Stimulated activated CD8-positive, alpha-beta memory T cell treated with anti-CD3 and anti-CD28 coated beads, Interleukin-15, amount 100 ng/mL, for 24 hours (primary cell): ENCODE results near the gene RBM38.

Experiments
- DNase-seq: peaks from one replicate; pipeline ENCODE4 v3.0.0-alpha.2; 2020; ENCODE audit warnings: low read depth

Gene RBM38

DNA sequence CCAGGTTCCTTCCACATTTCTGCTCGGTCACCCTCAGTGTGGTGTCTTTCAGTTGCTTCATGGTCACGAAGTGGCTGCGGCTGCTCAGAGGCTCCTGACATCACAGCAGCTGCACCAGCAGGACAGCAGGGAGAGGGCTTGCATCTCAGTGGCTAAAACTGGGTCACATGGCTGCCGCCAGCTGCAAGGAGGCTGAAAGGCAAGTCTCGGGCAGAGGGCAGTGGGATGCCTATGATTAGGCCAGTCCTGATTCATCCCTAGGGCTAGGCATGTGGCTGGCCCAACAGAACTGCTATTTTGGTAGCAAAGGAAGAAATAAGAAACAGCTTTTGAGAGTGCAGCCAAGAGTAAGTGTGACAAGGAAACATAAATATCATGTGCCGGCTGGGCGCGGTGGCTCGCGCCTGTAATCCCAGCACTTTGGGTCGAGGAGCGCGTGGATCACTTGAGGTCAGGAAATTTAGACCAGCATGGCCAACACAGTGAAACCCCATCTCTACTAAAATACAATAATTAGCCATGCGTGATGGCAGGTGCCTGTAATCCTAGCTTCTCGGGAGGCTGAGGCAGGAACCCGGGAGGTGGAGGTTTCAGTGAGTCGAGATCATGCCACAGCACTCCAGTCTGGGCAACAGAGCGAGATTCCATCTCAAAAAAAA lies 46.6 kb downstream of the RBM38 start:
- DNase-seq, result no peak

DNA sequence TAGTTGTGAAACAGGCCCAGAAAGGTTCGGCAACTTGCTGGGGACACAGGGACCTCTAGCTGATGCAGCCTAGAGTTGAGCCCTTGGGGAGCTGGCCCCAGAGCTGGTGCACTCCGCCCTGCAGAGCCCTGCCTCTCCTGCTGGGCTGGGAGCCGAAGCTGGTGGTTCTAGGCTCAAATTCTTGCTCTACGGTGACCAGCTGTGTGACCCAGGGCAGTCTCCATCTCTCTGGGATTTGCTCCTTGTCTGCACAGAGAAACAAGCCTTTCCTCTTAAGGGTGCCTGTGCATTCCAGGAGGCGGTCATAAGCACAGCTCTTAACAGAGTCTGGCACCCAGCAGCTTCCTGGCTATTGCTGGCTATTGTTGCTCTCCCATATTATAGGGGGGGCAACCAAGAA lies 47.4 kb downstream of the RBM38 start:
- DNase-seq, result no peak

DNA sequence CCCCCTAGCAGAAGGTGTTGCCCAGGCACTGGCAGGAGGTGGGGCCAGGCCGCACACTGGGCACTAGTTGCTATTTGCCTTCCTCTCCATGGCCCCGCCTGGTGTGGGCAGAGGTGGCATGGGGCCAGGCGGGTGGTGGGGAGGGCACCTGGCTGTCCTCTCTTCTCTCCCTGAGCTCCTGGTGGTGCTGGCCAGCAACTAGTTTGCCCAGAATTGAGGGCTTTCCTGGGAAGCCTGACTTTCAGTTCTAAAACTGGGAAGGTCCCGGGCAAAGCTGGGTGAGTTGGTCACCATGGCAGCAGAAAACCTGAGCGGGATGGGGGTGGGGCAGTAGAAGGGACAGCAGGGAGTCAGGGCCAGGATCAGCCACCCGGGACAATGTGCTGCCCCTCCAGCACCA lies 48.2 kb downstream of the RBM38 start:
- no peak for DNase-seq

DNA sequence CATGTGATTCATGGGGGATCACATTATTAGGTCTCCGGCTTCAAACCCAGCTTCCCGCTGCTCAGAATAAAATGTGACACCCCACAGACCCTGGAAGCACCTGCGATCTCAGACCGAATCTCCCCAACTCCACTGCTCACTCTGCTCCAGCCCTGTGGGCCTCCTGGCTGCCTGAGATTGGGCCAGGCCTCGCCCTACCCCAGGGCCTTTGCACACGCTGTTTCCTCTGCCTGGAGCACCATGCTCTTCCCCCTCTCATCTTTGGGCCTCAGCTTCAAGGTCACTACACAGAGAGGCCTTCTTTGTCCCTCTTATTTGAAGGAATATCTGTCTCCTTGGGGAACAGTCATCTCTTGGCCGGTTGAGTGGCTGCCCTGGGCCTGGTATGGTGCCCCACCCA lies 48.8 kb downstream of the RBM38 start:
- DNase-seq, result no peak

DNA sequence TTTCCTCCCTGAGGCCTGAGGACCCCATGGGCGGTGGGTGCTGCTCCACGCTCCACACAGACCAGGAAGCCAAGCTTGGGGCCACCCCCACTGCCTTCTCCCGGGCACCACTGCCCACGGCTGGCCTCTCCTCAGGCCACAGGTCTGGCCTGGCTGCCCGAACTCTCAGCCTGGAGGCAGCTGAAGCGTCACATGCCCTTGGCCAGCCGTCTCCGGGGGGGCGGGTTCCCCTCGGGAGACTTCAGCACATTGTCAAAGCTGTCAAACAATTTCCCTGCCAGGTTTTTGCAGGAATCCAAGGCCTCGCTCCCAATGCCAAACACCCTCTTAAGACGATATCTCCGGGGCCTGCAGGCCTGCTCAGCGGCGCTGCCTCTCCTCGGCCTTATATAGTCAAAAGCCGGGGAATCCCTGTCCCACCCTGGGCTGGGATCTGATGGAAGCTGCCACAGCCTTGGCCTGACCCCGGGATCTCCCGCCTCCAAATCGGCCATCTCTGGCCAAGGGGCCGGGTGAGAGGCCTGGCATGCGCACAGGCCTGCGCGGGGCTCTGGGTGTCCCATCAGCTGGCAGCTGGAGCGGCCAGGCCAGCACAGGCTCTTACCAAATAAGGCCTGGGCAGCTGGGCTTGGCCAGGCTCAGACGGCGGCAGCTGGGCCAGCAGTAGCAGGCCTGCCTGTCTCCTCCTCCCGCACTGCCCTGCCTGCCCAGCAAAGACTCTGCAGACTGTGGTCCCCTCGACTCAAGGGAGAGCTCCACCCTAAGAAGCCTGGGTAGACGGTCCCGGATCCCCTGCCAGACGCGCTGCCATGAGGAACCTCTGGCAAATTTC lies 49.7 kb downstream of the RBM38 start:
- DNase-seq, result no peak

DNA sequence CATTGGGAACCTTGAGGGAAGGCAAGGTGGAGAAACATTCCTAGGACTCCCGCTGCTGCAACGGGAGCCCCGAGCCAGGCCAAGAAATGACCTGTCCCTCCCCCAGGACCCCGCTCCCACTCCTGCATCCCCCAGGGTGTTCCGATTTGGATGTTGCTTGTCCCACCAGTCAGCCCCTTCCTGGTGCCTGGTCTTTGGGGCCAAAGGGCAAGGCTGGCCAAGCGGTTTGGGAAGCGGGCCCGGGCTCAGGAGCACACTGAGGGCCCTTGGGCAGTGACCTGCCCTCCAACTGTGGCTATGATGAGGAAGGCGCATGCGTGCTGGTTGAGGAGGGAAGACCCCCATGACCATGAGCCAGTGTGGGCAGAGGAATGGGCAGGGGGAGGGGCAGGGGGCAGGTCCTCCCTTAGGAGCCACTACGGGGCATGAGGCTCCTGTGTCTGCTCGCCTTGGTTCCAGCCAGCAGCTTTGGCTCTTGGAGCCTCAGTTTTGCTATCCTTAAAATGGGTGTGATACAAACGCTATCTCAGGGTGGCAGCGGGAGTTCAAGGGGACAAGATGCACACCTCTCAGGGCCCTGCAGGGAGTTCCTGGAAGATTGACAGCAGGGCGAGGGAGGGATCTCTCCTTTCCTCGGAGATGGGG lies 50.4 kb downstream of the RBM38 start:
- DNase-seq, result no peak

DNA sequence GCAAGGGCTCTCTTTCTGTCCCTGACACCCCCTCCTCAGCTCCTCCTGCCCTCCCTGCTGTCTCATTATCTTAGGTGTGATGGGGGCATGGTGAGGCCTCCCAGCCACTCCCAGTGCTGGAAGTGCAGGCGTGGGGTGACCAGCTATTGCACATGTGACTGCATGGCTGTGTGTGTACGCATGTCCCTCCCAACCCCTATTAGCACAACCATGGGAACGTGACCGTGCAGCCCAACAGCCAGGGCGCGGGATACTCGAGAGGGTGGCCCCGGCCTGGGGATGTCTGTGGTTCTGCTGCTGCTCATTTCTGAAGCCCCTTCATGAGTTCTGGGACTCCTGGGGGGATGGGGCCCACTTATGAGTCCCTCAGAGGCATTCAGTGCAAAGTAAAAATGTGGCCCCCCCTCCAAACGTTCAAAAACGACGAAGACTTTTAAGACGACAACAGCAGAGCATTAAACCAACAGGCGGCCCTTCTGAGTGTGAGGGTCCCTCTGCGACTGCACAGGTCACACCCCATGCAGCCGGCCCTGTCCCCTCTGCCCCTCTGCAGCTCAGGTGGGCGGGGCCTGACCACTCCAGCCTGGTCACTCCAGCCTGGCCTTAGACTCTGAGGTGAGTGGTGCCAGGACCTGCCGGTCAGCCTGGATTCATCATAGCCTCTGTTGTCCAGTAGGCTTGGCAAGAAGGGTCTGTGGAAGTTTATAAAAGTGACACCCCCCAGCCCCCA lies 51.1 kb downstream of the RBM38 start:
- DNase-seq, result no peak

DNA sequence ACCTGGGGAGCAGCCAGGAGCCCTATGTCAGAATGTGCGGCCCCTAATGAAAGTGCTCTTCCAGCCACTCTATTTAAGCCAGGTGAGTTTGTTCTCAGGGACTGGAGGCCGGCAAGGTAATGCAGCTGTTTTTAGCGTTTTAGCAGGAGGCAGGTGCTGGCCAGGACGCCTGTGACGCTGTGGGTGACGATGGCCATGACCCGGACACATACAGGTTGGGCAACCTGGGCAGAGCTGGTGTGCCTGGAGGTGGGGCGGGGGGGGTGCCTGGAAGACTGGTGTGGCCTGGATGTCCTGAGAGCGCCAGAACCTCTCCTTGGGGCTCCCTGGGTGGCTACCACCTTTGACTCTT lies 51.7 kb downstream of the RBM38 start:
- DNase-seq, result no peak

DNA sequence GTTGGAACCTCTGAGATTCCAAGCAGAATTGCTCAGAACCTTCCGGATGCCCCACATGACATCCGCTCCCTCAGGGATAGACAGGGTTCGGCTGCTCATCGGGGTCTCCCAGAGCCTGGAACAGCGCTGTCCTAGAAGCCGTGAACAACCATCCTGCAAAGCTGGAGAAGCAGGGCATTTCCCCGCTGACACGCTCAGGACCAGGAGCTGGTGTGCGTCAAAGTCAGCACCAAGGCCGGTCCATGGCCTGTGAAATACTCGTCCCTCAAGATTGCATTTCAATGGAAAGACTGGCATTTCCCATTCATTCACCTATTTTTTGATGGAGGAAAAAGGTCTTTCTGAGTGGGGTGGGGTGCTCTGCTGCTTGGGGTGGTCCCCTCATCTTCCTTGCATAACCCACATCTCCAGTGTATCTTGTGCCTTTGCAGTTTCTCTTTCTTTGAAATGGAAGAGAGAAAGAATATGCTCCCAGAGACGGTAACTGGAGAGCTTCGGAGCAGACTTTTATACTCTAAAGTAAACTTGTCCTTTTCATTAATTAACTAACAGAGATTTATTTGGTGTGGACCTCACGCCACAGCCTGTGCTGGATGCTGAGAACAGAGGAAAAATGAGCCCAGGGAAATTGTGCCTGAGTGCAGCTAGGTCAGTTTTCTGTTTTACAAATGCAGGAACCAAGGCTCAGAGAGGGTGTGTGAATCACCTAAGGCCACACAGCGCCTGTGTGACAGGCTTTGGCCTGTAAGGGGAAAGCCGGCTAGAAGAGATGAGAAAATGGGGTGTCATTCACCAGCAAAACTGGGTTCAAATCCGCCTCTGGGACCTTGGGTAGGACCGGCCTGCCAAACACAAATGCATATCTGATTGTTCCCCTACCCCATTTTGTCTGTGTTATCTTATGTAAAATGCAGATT lies 52.4 kb downstream of the RBM38 start:
- no peak for DNase-seq

DNA sequence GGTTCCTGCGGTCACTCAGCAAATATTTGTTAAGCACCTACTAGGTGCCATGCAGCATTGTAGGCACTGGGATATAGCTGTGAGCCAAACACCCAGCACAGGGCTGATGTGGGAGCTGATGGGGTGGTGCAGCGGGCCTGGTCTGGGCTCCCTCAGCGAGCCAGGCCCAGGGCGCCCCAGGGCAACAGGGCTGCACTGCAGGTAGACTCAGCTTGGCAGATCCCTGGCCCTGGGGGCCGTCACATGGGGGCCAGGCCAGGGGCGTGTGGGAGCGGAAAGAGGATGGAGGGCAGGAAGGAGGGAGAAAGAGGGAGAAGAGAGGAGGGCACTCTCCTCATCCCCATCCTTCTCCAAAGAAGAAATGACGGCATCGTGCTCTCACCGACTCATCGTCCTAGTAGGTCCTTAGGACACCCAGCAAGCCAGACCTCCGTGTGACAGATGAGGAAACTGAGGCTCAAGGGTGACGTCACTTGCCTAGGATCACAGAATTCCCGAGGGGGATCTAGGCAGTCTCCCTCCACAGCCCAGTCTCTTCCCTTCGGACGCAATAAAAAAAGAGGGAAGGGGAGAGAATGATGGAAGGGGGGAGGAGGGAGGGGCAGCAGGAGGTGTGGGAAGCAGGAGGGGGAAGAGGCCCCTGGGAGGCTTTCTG lies 53.3 kb downstream of the RBM38 start:
- DNase-seq, result no peak

DNA sequence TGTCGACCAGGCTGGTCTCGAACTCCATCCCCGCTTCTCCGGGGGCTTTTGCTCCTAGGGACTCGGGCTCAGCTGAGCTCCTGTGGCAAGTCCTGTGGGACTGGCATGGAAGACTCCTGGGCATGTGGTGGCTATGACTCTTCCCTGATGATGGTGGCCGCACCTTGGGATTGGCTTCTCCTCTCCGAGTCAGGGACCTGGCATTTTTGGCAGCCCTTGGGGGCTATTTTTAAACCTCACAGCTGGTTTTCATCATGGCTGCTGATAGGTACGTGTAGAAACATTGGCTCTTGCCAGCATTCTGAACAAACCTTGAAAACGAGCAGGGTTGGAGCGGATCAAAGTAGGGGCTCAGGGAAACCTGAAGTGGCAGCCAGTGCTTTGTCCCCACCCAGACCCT lies 54.1 kb downstream of the RBM38 start:
- DNase-seq, result no peak

DNA sequence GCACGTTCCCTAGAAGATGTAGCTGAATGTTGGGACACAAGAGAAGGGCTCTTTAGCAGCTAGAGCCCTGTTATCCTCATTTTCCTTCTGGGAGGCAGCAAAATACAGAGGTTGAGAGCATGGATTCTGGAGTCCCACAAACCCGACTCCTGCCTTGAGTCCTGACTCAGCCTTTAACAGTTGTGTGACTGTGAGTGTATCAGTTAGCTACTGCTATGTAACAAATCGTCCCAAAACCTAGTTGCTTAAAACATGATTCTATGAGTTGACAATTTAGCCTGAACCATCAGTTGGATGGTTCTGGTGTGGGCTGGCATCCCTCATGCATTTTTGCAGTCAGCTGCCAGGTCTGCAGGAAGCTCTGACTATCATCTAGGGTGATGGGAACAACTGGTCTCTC lies 54.6 kb downstream of the RBM38 start:
- no peak for DNase-seq

DNA sequence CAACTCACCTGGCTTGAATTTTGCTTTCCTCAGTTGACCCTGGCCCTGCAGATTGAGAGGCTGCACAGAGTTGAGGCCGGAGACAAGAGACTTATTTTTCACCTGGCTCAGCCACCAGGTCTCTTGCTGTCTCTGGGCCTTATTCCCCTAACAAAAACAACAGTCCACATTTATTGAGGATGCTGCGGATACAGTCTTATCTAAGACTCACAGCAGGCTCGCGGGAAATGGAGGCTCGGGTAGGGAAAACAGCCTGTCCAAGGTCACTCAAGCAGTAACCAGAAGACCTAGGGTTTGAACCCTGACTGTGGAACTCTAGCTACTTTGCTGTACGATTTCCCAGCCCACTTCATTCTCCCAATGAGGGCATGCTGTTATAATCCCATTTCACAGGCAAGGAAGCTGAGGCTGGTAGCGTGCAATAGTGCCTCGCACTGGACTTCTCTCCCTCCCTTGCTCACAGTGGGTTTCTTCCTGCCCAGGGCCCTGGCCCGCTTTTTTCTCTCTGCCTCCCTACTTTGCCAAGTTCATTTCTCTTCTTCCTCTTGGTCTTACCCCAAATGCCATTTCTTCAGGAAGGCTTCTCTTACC lies 57.7 kb downstream of the RBM38 start:
- DNase-seq, result no peak

DNA sequence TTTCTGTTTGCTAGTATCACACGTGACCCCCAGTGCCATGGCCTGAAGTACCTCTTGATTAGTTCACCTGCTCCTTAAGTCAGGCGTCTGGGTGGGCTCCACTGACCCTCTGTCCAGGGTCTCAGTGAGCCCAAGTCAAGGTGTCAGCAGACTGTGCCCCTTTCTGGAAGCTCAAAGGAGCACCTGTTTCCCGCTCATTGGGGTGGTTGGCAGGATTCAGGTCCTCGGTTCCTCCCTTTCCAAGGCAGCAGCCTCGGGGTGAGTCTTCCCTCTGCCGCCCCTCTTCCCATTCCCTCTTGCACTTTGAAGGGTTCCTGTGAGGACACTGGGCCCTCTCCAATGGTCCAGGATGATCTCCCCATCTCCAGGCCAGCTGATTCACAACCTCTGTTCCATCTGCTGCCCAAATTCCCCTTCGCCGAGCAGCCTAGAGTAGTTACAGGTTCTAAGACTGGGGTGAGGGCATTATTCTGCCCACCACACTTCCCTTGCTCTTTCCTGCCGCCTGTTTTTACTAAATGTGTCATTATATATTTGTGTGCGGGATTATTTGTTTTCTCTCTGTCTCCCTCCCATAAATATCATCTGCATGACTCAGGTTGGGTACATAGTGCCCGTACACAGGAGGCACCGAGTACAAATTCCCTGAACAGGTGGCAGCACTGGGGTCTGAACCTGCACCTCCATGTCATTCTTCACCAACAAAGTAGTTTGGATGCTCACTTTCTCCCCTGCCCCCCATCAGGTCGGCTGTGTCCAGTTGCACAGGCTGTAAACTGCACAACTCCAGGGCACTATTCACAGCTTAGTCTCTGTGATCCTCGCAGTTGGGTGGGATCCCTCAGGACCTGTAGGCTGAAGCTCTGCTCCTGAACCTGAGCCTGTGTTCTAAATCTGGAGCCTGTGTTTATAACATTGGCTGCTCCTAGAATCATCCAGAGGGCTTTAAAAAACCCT lies 58.5 kb downstream of the RBM38 start:
- no peak for DNase-seq

DNA sequence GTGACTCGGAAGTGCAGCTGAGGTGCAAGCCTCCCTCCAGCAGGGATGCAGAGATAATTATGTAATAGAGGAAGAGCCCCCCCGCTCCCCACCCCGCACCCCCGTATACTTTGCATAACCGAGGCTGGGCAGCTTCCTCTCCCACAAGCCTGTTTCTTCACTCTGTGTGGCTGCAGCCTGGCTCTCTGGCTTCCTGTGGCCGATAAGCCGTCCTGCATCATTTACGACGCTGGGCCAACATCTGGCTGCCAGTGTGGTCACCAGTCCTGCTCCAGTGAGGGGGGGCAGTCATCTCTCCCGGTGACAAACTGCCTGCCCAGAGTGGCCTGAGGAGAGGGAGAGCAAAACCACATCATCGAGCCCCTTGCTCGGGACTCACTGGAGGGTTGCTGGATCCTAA lies 59.2 kb downstream of the RBM38 start:
- DNase-seq, result no peak

DNA sequence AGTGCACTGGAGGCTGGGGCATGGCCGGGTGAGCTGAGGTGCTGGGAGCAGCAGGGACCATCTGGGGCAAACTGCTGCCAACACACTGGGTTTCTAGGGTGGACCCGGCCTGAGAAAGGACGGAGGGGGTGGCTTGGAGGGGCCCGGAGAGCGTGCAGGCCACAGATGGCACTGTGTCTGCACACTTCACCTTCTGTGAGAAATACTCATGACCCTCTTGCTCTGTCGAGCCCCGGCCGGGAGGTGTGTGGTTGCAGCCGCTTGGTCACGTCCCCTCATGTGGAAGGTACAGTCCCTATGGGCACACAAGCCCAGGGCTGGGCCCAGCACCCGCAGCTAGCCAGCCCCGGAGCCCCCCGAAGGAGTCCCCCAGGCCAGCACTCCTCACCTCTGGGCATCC lies 59.7 kb downstream of the RBM38 start:
- DNase-seq, result no peak

DNA sequence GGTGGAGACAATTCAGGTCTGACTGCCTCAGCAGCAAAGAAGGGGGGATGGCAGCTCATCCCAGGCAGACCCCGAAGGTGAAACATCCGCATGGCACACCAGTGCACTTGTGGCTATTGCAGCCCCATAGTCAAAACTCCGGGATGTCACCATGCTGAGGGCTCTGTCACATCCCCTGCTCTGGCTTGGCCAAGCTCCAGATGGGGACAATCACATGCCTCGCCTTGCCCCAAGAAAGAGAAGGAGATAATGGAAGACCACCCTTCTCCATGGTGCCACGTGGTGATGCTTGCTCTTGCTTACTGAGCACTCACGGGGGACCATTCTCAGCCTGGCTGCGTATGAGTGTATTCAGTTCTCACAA lies 60.2 kb downstream of the RBM38 start:
- no peak for DNase-seq

DNA sequence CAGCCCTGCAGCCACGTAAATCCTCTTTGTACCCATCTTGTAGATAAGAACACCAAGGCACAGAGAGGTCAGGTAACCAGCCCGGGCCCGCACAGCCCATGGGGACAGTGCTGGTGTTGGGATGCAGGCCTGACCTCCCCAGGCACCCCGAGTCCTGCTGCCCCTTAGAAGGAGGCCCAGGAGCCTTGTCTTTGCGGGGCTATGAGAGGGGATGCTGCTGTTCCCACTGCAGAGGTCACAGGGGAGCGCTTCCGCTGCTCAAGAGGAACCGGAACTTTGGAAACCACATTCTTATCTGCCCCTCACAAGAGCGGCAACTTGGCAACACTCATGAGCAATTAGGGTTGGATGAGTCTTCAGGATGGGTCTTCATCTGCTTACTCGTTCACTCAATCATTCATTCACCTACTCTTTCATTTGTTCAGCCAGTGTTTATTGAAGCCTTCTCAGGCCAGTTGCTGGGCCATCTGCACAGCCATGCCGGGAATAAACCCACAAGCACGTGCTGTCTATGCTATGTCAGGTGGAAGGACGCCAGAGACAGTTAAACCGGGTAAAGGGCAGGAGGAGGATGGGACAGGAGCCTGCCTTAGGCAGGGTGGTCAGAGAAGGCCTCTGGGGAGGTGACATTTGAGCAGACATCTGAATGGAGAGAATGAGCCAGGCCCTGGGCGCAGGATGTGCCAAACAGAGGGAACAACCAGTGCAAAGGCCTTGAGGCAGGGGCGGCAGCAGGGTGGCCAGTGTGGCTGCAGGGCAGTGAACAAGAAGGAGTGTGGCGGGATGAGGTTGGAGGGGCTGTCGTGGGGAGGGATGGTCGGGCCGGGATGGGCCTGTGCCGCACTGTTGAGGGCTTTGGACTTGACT lies 60.8 kb downstream of the RBM38 start:
- DNase-seq, result no peak

DNA sequence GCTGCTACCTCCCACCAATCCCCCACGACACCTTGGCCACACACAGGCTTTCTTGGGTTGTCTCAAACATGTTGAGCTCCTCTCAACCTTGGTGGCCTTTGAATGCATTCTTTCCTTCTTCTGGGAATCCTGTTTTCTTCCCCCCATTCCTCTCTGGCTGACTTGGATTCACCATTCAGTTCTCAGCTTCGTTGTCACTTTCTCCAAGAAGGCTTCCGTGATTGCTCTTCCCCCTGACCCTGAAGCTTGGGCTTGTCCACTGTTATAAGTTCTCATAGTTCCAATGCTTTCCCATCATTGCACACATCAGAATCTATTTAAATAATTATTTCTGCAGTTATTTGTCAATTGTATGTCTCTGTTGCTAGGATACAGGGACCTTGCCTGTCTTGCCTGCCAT lies 64.2 kb downstream of the RBM38 start:
- no peak for DNase-seq
